NCI-H2029 treated with DMSO at 0.1 percent for 48 hours (cell line): ENCODE measurements around the gene GDA.
A peak's percentile ranks its signal among the peaks of the same experiment; 100 is the strongest.
"Not testable (repeated sequence)": the region's sequence is repeated elsewhere in the genome, so short reads cannot be mapped to it uniquely, and the experiment has no call there.

Source experiments
- DNase-seq: peaks from one replicate; lab custom pipeline; 2025; lab: John Stamatoyannopoulos, UW

Gene GDA

DNA sequence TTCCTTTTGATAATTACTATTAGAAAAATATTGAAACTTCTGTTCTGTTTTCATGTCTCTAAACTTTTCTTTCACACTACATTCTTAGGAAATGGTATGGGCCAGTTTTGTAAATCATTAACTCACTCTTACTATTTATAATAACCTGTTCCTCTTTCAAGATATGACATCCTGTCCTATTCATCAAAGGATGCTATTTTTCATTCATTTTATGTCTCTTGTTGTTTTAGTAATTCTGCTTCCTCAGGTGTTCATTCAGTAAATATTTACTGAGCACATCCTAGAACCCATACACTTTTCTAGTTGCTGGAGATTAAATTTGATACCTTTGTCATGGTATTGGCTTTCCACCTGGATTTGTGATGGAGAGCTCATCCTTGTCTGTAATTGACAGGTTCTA is 58.0 kb downstream of the GDA start:
- DNase-seq = peak; percentile 6

DNA sequence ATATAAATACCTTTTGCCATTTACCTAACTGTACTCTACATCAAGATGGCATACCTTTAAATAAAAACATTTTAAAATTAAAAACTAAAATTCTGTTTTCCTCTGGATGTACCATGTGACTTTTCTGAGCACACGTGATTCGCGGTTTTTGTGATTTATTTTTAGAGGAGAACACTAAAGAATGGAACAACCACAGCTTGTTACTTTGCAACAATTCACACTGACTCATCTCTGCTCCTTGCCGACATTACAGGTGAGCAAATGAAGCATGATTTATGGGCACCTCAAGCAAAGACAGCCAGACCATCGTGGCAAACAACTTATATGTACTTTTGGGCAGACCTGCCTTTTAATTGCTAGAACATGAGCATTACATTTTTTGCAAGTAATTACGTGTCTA is 61.3 kb downstream of the GDA start:
- DNase-seq = no peak

DNA sequence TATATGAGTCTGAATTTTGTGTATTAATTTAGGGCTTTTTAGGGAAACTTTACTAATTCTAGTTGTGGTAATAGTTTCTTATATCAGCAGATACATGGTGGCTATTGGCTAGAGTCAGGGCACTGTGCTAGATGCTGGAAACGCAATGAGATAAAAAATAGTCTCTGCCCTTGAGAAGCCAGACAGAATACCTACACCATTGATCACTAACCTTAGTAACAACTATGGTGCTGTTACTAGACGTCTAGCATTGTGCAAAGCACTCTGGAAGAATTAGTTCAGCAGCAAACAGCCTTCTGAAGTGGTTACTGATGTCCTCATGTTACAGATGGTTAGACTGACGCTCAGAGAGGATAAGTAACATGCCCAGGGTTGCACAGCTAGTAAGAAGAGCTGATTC is 61.8 kb downstream of the GDA start:
- no peak for DNase-seq

DNA sequence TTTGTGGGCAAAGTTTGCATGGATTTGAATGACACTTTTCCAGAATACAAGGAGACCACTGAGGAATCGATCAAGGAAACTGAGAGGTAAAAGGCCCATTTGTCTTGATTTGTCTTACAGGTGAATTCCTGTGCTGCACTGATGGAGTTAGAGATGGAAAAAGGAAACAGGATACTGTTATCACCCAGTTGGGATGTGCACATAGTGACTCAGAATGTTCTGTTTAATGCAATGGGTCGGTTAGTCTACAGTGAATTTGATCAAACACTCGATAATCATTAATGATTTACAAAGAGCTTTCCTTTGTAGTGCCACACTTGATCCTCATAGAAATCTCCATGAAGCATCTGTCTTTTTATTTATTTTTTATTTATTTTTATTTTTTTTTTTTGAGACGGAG is 64.7 kb downstream of the GDA start:
- DNase-seq = no peak

DNA sequence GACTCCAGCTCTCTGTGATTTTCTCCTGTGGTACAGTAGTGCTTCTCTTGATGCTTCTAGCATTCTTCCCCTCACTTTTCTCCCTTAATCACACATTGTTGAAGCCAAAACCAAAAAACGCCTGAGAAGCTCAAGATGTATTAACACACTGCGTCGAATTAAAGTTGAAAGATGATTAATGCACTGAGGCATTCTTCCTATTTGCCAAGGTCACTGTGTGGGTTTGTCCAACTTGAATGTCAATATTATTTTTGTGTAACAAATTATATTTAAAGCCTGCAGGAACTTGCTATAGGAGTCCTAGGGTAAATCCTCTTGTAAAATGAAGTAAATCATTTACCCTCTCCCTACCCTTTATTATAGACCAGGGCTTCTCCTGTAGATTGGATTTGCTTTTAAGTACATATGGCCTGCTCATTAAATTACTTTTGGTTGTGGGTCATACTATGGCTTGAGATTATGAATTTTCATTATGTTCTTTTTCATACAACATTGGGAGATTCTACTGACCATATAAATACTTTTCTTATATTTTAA is 68.1 kb downstream of the GDA start:
- DNase-seq = no peak

DNA sequence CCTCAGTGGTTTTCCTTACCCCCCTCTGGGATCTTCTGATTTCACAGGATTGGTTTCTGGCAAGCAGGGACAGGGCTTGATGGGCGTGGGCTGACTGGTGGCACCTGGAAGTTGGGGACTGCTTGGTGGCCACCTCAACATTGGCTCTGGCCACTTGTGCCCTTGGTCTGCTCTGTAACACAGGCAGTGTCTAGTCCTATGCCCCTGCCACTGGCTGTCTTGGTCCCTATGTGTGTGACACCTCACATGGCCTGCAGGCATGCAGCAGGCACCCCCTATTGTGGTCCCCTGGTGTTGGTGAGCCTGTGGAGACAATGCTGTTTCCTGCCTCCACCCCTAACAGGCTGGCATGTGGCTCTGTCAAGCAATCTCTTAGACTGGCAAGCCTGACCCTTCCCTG is 71.3 kb downstream of the GDA start:
- no peak for DNase-seq

DNA sequence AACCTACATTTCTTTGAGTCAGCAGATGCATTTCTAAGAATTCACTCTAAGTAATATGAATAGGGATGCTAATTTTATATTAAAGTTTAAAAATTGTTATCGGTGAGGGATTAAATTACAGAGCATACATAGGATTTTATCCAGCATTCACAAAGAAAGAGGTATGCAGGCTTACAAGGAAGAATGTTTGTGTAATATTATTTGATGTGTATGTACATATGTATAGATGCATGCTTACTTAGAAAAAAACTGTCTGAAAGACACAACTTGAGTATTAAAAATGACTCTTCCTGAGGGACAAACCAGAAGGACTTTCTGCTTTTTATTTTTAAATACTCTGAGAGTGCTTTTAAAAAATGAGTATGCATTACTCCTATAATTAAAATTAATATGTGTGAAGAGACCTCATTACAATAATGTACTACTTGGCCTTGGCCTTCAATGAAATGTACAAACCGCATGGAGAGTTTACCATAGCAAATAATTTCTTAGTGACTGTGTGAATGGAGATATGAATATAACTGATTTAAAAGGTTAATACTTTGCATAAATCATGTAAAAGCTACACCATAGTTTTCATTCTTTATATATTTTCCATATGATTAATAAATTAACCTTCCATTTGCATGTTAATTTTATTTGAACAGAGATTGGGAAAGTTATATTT is 77.0 kb downstream of the GDA start:
- DNase-seq = no peak

DNA sequence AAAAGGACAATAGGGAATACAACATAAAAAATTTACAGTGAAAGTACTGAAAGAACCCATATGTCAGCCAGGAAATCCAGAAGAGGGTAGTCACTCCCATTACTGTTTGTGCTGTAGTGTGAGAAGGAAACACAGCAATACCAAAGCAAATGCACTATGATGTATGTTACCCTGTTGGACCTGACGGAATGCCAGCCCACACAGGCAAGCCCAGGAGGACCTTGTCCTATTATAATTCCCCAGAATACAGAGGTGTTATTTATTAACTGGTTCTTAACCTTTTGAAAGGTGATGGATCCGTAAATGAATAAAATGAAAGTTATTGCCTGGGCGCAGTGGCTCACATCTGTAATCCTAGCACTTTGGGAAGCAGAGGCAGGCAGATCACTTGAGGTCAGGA is 79.0 kb downstream of the GDA start:
- DNase-seq = no peak

DNA sequence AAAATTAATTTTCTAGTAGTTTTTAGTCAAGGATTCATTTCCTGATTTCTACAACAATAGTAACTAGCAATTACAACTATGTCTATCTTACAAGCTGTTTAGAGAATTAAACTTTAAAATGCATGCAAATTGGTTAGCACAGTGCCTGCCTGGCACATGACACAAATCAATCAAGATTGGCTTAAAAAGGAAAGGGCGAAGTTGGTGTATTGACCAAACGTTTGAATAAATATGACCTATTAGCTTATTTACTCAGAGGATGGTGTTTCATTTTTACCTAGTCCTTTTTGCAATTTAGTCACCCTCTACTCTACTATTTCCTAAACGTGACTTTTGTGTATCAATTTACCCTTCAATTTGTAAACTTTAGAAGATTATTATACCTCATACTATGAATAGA is 83.5 kb downstream of the GDA start:
- no peak for DNase-seq

DNA sequence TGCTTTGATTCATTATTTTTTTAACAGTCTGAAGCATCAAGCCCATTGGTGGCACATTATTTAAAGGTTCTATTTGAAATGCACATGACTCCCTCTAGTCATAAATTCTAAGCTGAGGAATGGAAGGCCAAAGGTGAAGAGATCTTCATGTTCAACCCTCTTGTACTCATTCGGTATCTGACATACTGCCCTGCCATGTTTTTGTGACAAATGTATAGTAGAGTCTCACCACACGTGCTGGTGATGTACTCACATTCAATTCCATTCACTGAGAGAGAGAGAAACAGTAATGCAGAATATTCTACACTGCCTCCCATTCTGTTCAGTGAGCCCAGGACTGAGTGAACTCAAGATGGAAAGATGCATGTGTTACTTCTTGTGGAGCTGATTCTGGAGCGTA is 98.3 kb downstream of the GDA start:
- DNase-seq = no peak

DNA sequence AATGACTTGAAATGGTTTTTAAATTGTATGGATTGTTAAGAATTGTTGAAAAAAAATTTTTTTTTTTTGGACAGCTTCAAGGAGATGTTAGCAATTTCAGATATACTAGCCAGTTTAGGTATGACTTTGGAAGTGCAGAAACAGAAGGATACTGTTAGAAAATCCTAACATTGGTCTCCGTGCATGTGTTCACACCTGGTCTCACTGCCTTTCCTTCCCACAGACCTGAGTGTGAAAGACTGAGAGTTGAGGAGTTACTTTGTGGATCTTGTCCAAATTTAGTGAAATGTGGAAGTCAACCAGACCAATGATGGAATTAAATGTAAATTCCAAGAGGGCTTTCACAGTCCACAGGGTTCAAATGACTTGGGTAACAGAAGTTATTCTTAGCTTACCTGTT is 102.3 kb downstream of the GDA start:
- DNase-seq = no peak

DNA sequence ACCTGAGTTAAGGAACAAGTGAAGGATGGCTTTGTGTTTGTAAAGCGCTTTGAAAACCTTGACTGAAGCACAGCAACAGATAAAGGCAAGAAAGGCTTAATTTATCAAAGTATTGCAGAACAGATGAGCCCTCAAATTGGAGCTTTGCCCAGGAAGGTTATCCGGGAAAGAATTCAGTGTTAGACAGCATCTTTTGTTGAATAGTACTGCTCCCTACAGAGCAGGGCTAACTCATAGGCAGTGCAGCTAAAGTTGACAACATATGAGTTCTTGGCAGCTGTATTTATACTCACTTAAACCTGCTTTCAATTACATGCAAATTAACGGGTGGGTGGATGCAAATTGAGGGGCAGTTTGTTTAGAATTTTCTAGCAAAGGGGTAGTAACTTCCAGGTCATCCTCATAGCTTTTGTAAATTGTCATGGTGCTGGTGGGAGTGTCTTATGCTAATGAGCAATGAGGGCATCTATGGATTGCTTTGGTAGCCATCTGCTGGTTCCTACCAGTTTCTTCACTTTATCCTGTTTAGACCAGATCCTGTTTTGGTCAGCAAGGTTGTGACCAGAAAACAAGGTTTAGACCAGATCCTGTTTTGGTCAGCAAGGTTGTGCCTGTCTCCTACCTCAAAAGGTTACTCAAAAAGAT is 105.8 kb downstream of the GDA start:
- DNase-seq = no peak

DNA sequence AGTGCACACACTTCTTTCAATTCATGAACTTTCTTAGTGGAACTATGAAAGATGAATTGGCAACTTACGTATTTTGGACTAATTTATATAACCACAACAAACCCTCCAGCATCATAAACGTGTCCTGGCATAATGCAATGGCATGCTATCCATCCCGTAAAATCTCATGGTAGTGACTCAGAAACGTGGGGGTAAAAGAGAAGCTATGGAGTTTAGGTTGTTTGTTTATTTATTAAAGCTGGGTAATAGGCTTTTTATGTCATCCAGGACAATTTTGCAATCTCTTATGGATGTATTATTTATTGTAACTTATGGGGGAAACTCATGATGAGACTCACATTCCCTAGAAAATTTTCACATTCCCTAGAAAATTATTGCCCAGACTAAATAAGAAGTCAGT is 106.3 kb downstream of the GDA start:
- no peak for DNase-seq

DNA sequence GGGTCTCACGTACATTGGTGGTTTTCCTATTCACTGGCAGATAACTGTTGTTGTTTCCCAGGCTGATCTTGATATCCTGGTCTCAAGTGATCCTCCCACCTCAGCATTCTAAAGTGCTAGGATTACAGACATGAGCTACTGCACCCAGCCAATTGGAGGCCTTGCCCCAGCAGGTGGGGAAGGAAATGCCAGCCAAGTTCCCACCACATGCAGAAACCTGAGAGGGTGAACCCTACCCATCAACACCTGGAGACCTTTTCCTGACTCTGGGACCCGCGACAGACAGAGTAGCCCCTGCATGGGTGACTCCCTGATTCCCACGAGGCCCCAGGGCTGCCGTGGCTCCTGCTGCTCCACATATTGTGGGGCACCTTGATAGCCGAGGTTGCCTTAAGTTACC is 107.7 kb downstream of the GDA start:
- no peak for DNase-seq

DNA sequence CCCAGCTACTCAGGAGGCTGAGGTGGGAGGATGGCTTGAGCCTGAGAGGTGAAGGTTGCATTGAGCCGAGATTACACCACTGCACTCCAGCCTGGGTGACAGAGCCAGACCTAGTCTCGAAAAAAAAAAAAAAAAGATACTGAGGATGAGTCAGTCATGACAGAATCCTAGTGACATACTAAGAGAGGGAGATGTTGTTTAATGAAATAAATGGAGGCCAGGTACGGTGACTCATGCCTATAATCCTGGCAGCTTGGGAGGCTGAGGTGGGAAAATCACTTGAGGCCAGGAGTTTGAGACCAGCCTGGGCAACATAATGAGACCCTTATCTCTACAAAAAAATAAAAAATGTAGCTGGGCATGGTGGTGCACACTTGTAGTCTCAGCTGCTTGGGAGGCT is 108.6 kb downstream of the GDA start:
- DNase-seq = no peak

DNA sequence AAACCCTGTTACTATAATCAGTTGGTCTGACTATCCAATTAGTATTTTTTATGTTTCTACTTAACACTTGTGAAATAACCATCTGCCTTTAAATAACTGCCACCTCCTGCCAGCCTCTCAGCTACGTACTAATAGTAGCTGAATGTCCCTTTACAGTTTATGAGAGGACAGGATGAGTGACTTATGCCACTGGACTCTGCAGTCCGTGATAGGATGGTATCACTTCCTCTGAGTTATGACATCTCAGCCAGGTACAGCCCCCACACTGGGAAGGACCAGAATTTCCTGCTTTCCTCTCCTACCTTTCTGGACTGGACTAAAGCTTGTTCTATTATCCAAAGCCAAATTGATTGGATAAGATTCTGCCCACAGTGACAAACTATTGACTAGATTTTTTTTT is 112.8 kb downstream of the GDA start:
- no peak for DNase-seq

DNA sequence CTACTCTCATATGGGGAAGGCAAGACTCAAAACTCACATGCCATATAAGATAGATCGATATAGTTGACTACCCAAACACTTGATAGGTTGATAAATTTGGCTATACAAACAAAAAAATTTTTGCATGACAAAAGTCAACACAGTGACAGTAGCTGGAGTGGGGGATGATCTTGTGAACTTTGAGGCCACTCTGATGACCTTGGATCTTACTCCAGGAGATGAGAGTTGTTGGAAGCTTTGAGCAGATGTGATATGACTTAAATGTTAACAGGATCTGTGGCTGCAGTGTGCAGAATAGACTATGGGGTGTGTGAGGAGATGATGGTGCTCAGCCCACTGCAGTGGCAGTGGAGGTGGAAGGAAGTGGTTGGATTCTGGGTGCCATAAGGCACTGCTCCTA is 114.3 kb downstream of the GDA start:
- no peak for DNase-seq

DNA sequence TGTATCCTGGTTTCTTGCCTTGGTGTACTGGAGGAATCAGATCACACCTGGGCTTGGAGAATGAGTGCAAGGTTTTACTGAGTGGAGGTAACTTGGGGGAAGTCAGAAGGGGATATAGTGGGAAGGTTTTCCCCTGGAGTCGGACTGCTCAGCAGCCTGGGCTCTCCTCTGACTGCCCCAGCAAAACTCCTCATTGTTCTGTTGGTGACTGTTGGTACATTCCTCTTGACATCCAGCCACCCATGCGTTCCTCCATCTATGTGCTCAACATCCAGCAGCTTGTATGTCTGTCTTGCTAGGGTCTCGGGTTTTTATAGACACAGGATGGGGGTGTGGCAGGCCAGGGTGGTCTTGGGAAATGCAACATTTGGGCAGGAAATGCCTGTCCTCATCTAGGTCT is 119.7 kb downstream of the GDA start:
- no peak for DNase-seq

DNA sequence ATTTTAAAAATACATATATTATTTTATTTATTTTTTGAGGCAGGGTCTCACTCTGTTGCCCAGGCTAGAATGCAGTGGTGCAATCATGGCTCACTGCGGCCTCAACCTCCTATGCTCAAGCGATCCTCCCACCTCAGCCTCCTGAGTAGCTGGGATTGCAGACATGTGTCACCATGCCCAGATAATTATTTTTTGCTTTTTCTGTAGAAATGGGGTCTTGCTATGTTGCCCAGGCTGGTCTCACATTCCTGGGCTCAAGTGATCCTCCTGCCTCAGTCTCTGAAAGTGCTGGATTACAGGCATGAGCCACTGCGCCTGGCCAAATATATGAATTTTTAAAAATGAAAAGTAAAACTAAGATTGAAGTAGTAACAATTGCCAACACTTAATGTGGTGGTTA is 121.1 kb downstream of the GDA start:
- not testable (repeated sequence) for DNase-seq

DNA sequence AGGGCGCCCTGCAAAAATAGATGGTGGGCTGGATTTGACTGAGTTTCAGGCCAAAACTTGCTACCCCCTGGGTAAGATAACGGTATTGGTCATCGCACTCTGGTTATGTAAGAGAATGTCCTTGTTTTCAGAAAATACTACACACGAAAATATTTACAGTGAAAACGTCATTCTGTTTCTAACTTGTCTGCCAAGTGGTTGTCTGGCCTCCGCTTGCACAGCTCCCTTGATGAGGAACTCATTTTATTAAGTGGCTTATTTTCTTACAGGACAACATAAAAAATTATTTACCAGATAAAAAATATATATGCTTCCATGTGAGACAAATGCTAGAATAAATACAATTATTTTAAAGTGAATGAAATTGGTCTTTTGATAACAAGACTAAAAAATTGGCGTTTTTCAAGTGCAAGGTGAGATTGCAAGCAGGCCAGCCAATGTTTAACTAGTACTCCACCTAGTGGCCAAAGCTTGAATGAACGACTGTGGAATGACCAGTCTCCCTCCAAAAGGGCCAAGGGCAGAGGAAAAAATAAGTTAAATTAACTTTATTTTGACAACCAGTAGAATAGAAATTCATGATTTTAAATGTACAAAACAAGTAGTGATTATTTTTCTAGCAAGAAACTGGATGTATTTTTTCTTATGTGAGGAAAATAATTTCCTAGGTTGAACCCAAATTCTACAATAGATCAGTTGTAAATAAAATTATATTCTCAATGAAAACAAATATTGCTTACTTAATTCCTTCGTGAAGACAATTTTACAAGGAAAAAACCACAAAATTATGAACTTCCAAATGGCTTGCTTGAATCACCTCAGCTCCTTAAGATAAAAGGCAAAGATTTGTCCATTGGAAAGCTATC is 122.6 kb downstream of the GDA start:
- peak; percentile 9 for DNase-seq

DNA sequence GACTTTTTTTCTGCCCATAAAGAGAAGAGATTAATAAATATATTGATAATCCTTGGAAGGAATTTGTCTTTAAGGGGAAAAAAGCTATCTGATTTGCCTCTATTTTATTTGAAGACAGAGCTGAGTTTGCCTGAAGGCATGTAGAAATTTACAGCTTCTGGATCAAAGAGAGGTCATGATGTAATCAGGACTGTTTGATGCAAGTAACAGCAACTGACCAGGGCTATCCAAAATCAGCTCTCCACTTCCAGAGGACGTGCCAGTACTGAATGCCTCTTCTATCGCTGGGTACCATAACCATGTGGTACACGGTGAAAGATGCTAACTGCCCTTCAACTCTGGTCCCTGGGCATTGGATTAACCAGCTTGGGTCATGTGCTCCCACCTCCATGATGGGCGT is 125.2 kb downstream of the GDA start:
- no peak for DNase-seq

DNA sequence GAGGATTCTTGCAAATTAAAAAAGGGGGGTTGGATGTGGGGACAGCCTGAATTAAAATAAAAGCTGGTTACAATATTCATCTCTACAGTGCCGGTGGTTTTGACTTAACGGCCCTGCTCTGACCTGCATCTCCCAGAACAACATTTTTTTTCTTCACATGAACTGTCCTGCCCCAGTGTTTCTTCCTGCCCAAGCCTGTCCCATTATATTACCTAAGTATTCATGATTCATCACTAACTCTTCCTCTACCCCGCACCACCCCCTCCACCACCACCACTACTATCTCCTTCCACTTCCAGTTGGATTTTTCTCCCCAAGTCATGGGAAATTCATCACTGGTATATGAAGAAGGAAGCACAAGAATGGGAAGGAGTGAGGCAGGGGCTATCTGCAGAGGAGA is 125.7 kb downstream of the GDA start:
- DNase-seq = no peak

DNA sequence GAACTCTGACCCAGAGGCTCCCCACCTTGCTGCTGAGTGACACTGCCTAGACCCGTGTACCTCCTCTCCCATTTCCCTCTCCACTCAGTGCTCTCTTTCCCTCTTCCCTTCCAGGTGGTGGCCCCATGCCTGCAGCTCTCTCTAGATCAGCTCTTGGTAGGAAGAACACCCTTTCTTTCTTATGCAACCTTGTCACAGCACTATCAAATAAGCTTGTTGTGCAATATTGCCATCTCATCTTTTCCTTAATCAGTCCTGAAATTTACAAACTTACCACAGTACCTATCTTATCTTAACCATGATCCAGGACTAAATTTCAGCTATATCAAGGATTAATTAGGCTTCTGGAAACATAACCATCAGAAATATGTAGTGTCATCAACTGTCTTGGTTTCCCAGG is 127.2 kb downstream of the GDA start:
- no peak for DNase-seq
